Activated CD4-positive, alpha-beta T cell treated with anti-CD3 and anti-CD28 coated beads for 4 hours (primary cell): ENCODE data around the gene RNMT.

Source experiments
- DNase-seq, 2 donors: peaks; one replicate each; pipeline ENCODE4 v3.0.0-alpha.2; 2020

Gene RNMT

DNA sequence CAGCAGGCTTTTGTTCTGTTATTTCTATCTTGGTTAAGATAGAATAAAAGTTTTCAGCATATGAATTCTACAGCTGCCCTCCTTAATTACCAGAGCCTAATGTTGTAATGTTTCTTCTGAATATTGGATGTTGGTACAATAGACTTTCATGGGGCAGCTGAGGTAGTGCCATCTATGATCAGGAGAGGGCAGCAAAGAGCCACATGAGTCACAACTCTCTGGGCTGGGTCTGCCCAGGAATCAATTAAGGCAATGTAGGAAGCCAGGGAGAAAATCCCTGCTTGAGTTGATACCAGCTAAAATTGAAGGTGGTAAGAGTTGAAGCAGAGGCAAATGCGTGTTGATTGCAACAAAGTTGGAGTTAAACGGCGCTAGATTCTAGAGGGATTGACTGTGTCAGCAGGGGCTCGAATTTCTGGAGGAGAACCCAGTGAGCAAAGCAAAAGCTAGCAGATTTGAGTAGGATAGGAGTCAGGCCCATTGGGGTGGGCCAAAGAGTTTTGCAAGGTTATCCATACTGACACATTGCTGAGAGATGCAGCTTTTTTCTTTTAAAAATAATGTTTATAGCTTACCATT lies 86.9 kb downstream of the RNMT start:
- peak; percentile 32 to 65 for DNase-seq
